NCI-H345 (cell line): Measurements from ENCODE around the gene SAMD10.
"Not testable (repeated sequence)": the region's sequence is repeated elsewhere in the genome, so short reads cannot be mapped to it uniquely, and the experiment has no call there.

ENCODE experiments used
- DNase-seq: peaks from one replicate; lab custom pipeline; 2025; lab: John Stamatoyannopoulos, UW

The SAMD10 gene

GRCh38 chr20:63941282-63942081 lies 38.0 kb downstream of the SAMD10 start:
- DNase-seq, result no peak

- DNase-seq, result no peak
Measured at GRCh38 chr20:63940472-63941266, 38.8 kb downstream of the SAMD10 start.

- no peak for DNase-seq
Measured at GRCh38 chr20:63940071-63940471, 39.4 kb downstream of the SAMD10 start.

- no peak for DNase-seq
Measured at GRCh38 chr20:63939061-63939935, 40.1 kb downstream of the SAMD10 start.

- DNase-seq, result no peak
Measured at GRCh38 chr20:63937596-63937995, 41.8 kb downstream of the SAMD10 start.

GRCh38 chr20:63935447-63935846 lies 44.0 kb downstream of the SAMD10 start:
- DNase-seq, result no peak

GRCh38 chr20:63934271-63935068 lies 45.0 kb downstream of the SAMD10 start:
- DNase-seq, result no peak

- DNase-seq, result no peak
Measured at GRCh38 chr20:63933646-63934045, 45.8 kb downstream of the SAMD10 start.

- DNase-seq, result no peak
Measured at GRCh38 chr20:63932606-63933160, 46.8 kb downstream of the SAMD10 start.

GRCh38 chr20:63931735-63932134 lies 47.7 kb downstream of the SAMD10 start:
- DNase-seq, result no peak

- DNase-seq, result no peak
Measured at GRCh38 chr20:63930971-63931553, 48.4 kb downstream of the SAMD10 start.

- DNase-seq, result not testable (repeated sequence)
Measured at GRCh38 chr20:63929473-63929883, 50.0 kb downstream of the SAMD10 start.

GRCh38 chr20:63929071-63929470 lies 50.4 kb downstream of the SAMD10 start:
- no peak for DNase-seq

GRCh38 chr20:63926298-63926697 lies 53.1 kb downstream of the SAMD10 start:
- no peak for DNase-seq

GRCh38 chr20:63924241-63924640 lies 55.2 kb downstream of the SAMD10 start:
- DNase-seq, result no peak
